DOHH2 (cell line): ENCODE results near the gene SLC1A3.

ENCODE experiments used
- CTCF ChIP-seq: fragments of 200-600 bp; sonication (generic); IDR thresholded peaks from one replicate; pipeline ENCODE4 v1.5.1; 2014; ENCODE audit warnings: antibody characterized with exemption, mild to moderate bottlenecking, low read depth, low read length; ENCODE audit not compliant: poor library complexity, severe bottlenecking
- EZH2phosphoT487 ChIP-seq: fragments of 200-600 bp; sonication (generic); IDR thresholded peaks from 2 replicates; pipeline ENCODE4 v1.6.1; 2017; ENCODE audit warnings: borderline replicate concordance, mild to moderate bottlenecking, antibody characterized with exemption, low read length, moderate library complexity, mixed read lengths

- TF ChIP-seq CTCF (no peak), EZH2phosphoT487 (no peak)
Measured at GRCh38 chr5:36726317-36726716, 119.9 kb downstream of the SLC1A3 start.
